ENCODE data around the gene INAFM1.
"Not testable (repeated sequence)": the region's sequence is repeated elsewhere in the genome, so short reads cannot be mapped to it uniquely, and the experiment has no call there.

Gene INAFM1

GRCh38 chr19:47268028-47268427 is 6.7 kb upstream of the INAFM1 start:
- no peak for DNase-seq (ENCODE audit: low read depth)

GRCh38 chr19:47269596-47269995 is 5.1 kb upstream of the INAFM1 start:
- DNase-seq (ENCODE audit: low read depth), result no peak

GRCh38 chr19:47270408-47270807 is 4.3 kb upstream of the INAFM1 start:
- no peak for DNase-seq (ENCODE audit: low read depth)

DNA sequence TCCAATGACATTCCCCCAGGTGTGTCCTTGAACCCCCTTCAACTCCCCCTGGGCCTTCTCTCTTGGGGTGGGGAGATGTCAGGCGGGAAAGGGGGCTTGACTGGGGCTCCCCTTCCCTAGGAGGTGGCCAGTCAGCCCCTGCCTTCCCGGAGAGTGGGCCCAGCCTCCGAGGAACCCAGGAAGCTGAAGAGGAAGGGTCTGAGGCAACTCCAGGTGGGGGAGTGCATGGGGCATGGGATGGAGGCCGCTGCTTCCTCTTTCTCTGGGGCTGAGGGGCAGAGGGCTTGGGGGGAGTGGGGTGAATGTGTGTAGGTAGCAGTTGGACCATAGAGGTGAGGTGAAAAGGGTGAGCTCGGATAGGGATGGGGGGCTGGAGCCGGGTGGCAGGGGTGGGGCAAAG is 2.7 kb upstream of the INAFM1 start:
- no peak for DNase-seq (ENCODE audit: low read depth)

DNA sequence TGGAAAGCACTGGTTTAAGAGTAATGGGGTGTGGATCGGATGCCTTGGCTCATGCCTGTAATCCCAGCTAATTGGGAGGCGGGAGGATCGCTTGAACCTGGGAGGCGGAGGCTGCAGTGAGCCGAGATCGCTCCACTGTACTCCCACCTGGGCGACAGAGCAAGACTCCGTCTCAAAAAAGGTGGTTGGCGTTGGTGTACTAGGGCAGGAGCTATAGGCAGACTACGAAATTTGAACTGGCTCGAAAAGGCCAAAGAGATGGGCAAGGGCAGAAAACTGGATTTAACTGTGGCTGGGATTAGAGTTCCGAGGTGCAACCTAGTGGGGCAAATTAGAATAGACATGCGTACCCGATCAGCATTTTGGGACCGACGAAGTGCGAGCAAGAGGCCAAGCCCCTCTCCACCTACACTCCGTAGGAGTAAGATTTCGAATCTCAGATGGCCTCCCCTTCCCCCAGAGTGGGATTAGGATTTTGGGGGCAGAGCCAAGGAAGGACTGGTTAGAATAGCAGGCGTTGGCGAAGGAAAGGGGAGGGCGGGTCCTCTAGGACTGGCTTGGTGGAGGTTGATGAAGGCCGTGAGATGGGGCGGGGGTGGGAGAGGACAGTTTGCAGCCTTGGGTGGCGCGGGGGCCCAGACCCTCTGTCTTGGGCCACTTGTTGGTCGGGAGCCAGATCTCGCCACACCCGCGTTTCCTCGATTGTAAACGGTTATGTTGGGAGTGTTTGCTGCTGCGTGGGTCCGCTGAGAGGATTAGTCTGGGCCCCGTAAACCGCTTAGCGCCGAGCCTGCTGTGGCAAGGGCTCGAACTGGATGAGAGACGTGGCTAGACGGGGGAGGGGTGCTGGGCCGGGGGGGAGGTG is 2.0 kb upstream of the INAFM1 start:
- no peak for DNase-seq (ENCODE audit: low read depth)

- DNase-seq (ENCODE audit: low read depth), result peak; percentile 80
Observed at GRCh38 chr19:47273313-47274070, 1.2 kb upstream of the INAFM1 start.

DNA sequence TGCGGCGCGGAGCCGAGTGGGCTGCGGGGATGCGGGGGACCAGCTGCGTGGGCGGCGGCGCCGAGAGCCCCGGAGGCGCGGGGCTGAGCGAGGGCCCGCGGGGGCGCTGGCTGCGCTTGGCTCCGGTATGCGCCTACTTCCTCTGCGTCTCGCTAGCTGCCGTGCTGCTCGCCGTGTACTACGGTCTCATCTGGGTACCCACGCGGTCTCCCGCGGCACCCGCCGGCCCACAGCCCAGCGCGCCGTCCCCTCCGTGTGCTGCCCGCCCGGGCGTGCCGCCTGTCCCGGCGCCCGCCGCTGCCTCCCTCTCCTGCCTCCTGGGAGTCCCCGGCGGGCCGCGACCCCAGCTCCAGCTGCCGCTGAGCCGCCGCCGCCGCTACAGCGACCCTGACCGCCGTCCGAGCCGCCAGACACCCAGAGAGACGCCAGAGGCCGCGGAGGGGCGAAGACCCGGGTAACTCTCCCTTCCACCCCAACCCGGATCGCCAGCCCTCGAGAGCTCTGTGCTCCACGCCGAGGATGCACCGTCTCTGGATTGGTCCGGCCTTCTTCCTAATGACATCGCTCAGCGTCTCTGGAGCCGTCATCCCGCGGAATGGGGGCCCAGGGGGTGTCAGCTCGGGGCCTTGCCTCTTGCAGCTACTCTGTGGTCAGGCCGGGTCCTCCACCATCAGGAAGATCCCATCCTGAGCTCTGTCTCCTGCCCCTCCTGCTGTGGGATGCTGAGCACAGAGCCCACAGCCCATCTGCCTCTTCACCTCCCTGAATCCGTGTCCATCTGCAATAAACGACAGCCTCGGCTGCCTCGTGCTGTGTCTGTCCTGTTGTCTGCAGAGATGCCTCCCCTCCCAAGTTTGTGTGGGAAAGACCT is 441 bp downstream of the INAFM1 start:
- DNase-seq (ENCODE audit: low read depth), result no peak

- DNase-seq (ENCODE audit: low read depth), result no peak
Observed at GRCh38 chr19:47275791-47276461, 1.2 kb downstream of the INAFM1 start.

DNA sequence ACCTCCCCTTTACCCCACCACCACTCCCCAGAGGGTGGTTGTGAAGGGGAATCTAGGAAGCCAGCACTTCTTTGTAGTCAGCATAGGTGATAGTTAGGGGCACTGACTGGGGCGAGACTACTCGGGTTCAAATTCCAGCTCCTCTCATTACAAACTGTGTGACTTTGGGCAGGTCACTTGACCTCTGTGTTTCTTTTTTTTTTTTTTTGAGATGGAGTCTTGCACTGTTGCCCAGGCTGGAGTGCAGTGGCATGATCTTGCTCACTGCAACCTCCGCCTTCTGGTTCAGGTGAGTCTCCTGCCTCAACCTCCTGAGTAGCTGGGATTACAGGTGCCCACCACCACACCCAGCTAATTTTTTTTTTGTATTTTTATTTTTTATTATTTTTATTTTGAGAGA is 1.8 kb downstream of the INAFM1 start:
- not testable (repeated sequence) for DNase-seq (ENCODE audit: low read depth)

GRCh38 chr19:47280183-47280797 is 5.6 kb downstream of the INAFM1 start:
- peak; percentile 42 for DNase-seq (ENCODE audit: low read depth)

- DNase-seq (ENCODE audit: low read depth), result no peak
Observed at GRCh38 chr19:47283405-47284059, 8.8 kb downstream of the INAFM1 start.

DNA sequence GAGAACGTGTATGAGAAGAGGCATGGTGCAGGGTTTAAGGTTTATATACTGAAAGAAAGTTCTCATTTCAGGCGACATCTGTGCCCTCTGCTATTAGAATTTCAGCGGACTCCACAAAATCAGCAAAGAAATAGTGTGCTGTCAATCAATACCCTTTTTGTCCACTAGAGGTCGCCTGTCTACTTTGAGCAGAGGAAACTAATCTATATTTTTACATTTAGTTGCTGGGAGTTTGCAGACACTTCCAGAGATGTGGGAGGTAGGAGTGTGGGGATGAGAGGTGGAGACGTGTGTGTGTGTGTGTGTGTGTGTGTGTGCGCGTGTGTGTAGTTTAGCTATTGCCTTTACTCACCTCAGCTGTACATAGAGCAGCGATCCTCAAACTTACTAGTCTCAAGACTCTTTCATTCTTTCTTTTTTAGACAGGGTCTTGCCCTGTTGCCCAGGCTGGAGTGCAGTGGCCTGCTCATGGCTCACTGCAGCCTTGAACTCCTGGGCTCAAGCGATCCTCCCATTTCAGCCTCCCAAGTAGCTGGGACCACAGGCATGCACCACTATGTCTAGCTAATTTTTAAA is 9.7 kb downstream of the INAFM1 start:
- DNase-seq (ENCODE audit: low read depth), result no peak

- DNase-seq (ENCODE audit: low read depth), result peak; percentile 52
Observed at GRCh38 chr19:47296036-47296435, 21.4 kb downstream of the INAFM1 start.

- not testable (repeated sequence) for DNase-seq (ENCODE audit: low read depth)
Observed at GRCh38 chr19:47300867-47301266, 26.2 kb downstream of the INAFM1 start.

DNA sequence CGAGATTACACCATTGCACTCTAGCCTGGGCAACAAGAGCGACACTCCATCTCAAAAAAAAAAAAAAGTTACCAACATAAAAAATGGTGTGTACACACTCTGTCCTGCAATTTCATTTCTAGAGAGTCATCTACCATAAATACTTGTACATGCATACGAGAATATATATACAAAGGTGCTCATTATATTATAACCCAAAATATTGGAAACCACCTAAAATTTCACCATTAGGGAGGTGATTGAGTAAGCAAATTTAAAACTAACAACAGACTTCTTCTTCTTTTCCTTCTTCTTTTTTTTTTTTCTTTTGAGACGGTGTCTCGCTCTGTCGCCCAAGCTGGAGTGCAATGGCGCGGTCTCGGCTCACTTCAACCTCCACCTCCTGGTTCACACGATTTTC is 27.6 kb downstream of the INAFM1 start:
- no peak for DNase-seq (ENCODE audit: low read depth)

- DNase-seq (ENCODE audit: low read depth), result no peak
Observed at GRCh38 chr19:47303966-47304365, 29.3 kb downstream of the INAFM1 start.

GRCh38 chr19:47305309-47305751 is 30.6 kb downstream of the INAFM1 start:
- peak; percentile 44 for DNase-seq (ENCODE audit: low read depth)

GRCh38 chr19:47306303-47306702 is 31.6 kb downstream of the INAFM1 start:
- DNase-seq (ENCODE audit: low read depth), result no peak

GRCh38 chr19:47309038-47309437 is 34.4 kb downstream of the INAFM1 start:
- DNase-seq (ENCODE audit: low read depth), result no peak

DNA sequence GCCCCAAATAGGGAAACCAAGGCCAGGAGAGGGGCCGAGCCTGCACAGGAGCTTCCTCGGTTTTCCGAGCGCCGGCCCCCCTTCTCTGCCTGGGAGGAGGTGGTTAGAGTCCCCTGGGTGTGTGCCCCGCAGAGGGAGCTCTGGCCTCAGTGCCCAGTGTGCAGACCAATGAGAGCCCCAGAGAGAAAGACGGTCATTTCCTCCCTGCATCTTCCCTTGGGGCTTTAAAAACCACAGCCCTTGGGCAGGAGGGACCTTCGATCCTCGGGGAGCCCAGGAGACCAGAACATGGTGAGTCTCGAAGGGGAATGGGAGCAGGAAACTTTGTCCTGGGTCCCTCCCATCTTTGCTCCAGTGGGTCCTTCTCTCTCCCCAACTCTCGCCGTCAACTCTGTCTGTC is 34.9 kb downstream of the INAFM1 start, which contains the start of gene C5AR1:
C5AR1 (plus strand) TSS at position 254 of the 400 bp plus-strand sequence; CDS start at position 289, 35 bp downstream.
- no peak for DNase-seq (ENCODE audit: low read depth)

Data from stimulated activated CD8-positive, alpha-beta memory T cell treated with anti-CD3 and anti-CD28 coated beads, Interleukin-7, amount 100 ng/mL, for 24 hours (primary cell).